Type B pancreatic cell (in vitro differentiated cells): Measurements from ENCODE around the gene SLC25A10. TPM values are rescaled to one million over a fixed set of nuclear protein-coding genes. Genes with fewer than 3 reads are reported as not detected.

Experiments used
- DNase-seq: peaks from one replicate; pipeline ENCODE4 v3.0.0; 2021; ENCODE audit warnings: mixed read lengths; ENCODE audit not compliant: unreplicated experiment; ENCODE audit errors: extremely low spot score
- H3K27ac Mint-ChIP-seq: 2 replicates; pipeline ENCODE4 v1.8.0; 2021; ENCODE audit warnings: mild to moderate bottlenecking, mixed read lengths
- H3K27me3 Mint-ChIP-seq: 2 replicates; pipeline ENCODE4 v1.8.0; 2021; ENCODE audit warnings: mixed read lengths
- H3K36me3 Mint-ChIP-seq: 2 replicates; pipeline ENCODE4 v1.8.0; 2021; ENCODE audit warnings: mixed read lengths
- H3K4me1 Mint-ChIP-seq: one replicate; pipeline ENCODE4 v1.8.0; 2021; ENCODE audit warnings: mixed read lengths; ENCODE audit not compliant: unreplicated experiment
- H3K4me3 Mint-ChIP-seq: 2 replicates; pipeline ENCODE4 v1.8.0; 2021; ENCODE audit warnings: mild to moderate bottlenecking, mixed read lengths
- H3K9me3 Mint-ChIP-seq: 2 replicates; pipeline ENCODE4 v1.8.0; 2021; ENCODE audit warnings: mixed read lengths
- CTCF ChIP-seq: fragments of 200-600 bp; sonication (generic); conservative IDR thresholded peaks from 2 replicates; pipeline ENCODE4 v1.5.0; 2021; ENCODE audit warnings: antibody characterized with exemption, mild to moderate bottlenecking
- total RNA-seq: library from RNA; stranded (reverse); gene quantifications from 2 replicates; pipeline ENCODE4 v1.2.1, GENCODE V29; 2021; ENCODE audit warnings: low replicate concordance

Gene SLC25A10
- total RNA-seq, 1 donor from 2014 or later, result 27.6 TPM

- H3K27me3 Mint-ChIP-seq, result no peaks in the 10 kb centered on the region
- H3K27ac Mint-ChIP-seq, result no peak overlapping the region
- TF ChIP-seq CTCF, result no peak
- H3K4me1 Mint-ChIP-seq, result peaks cover 8% of the 10 kb centered on the region
- DNase-seq, result no peak
- no peak overlapping the region for H3K4me3 Mint-ChIP-seq
- H3K36me3 Mint-ChIP-seq, result no peaks in the 10 kb centered on the region
- no peaks in the 10 kb centered on the region for H3K9me3 Mint-ChIP-seq
These were observed 35.2 kb upstream of the SLC25A10 start for GRCh38 chr17:81676906-81677305.

DNA sequence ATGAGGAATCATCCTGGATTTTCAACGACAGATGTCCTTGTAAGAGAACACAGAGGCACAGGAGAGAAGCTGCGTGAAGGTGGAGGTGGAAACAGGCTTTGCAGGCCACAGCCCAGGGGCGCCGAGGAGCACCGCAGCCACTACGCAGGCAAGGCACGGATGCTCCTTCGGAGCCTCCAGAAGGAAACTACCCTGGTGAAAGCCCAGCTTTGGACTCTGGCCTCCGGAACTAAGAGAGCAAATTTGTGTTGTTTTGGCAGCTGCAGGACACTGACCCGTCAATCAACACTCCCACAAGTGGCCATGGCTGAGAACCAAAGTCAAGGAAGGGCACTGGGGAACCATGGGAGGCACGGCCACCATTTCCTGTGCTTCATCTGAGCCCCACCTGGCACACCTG is 31.9 kb upstream of the SLC25A10 start:
- Mint-ChIP-seq H3K4me1 (peaks cover 22% of the 10 kb centered on the region), H3K9me3 (no peaks in the 10 kb centered on the region), H3K27me3 (no peaks in the 10 kb centered on the region), H3K4me3 (peak overlapping the region; percentile 32), H3K36me3 (peaks cover 4% of the 10 kb centered on the region), H3K27ac (no peak overlapping the region)
- no peak for TF ChIP-seq CTCF
- DNase-seq, result no peak

- no peak overlapping the region for H3K27ac Mint-ChIP-seq
- H3K4me1 Mint-ChIP-seq, result peaks cover 14% of the 10 kb centered on the region
- H3K27me3 Mint-ChIP-seq, result no peaks in the 10 kb centered on the region
These were observed 30.4 kb upstream of the SLC25A10 start for GRCh38 chr17:81681672-81682071.

DNA sequence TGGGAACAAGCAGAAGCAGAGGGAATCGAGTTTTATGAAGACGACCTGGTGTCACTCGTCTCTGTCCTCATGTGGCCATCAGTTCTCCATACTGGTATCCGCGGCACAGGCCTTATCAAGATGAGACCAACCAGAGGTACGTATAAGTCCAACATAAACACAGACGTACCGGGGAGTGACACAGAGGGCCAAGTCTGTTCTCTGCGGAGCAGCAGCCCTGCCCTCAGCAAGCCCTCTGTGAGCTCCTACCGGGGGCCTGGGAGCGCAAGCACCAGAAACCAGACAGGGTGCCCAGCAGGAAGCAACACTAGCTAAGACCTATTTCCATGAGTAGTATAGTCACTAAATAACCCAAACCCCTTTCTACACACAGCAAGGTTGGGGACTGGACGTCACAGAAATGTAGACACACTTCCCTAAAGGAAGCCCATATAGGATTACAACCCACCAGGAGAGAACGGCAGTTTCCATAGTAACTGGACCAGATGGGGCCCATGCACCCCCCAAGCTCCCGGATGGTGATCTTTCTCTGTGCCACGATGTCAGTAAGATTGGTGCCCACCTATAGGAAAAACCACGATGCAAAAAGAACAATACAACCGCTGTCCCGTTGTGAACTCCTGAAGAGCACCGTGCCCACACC is 29.4 kb upstream of the SLC25A10 start:
- Mint-ChIP-seq H3K36me3 (peaks cover 4% of the 10 kb centered on the region), H3K9me3 (no peaks in the 10 kb centered on the region), H3K4me1 (peaks cover 14% of the 10 kb centered on the region), H3K27ac (peak overlapping the region; percentile 90), H3K27me3 (no peaks in the 10 kb centered on the region), H3K4me3 (peak overlapping the region; percentile 95)
- no peak for DNase-seq
- TF ChIP-seq CTCF, result no peak

More at GRCh38 chr17:81681672-81682071, 30.4 kb upstream of the SLC25A10 start:
- no peak overlapping the region for H3K4me3 Mint-ChIP-seq
- peaks cover 4% of the 10 kb centered on the region for H3K36me3 Mint-ChIP-seq
- no peak for TF ChIP-seq CTCF
- no peak for DNase-seq
- H3K9me3 Mint-ChIP-seq, result no peaks in the 10 kb centered on the region

DNA sequence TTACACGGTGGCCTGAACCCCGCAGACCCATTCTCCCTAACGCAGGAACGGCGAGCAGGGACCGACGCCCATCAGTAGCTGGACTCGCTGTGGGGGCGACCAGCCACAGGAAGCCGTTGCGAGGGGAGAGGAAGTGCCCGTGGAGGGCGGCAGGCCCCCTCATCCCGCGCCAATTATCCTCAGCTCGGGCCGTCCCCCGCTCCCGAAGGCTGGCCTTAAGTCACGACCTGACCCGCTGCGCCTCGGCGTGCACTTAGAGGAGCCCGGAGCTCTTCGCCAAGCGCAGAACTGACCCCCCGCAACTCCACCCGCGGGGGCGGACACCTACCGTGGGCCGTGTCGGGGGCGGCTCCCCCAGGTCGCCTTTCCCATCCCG is 28.9 kb upstream of the SLC25A10 start:
- Mint-ChIP-seq H3K4me3 (peak overlapping the region; percentile 95), H3K4me1 (peaks cover 14% of the 10 kb centered on the region), H3K27ac (peak overlapping the region; percentile 90), H3K9me3 (no peaks in the 10 kb centered on the region), H3K36me3 (peaks cover 4% of the 10 kb centered on the region), H3K27me3 (no peaks in the 10 kb centered on the region)
- DNase-seq, result no peak
- TF ChIP-seq CTCF, result no peak
